Caco-2 (cell line): ENCODE data around the gene RLIM. TPM values are rescaled to one million over a fixed set of nuclear protein-coding genes. Genes with fewer than 3 reads are reported as not detected.
A peak's percentile ranks its signal among the peaks of the same experiment; 100 is the strongest.

ENCODE experiments used
- BruUV-seq: library from RNA; stranded (reverse); fragments of 400-500 nt; replicated peaks from 2 replicates; lab custom pipeline; 2021; lab: Mats Ljungman, UMichigan
- CTCF ChIA-PET: fragments of 300-600 bp; sonication (Branson Sonifier 250); formaldehyde crosslinking; loops from one replicate; lab custom pipeline; 2022; ENCODE audit warnings: antibody characterized with exemption; lab: Charles Lee
- POLR2A ChIA-PET: fragments of 300-600 bp; sonication (Branson Sonifier 250); formaldehyde crosslinking; loops from one replicate; lab custom pipeline; 2022; ENCODE audit warnings: antibody characterized with exemption; lab: Charles Lee
- DNase-seq, 2 experiments: peaks; one replicate each; pipeline versions ENCODE4 v3.0.0 to v3.0.0-alpha.2; 2020 to 2022
- H3K27me3 ChIP-seq: replicated peaks from 2 replicates; pipeline ENCODE4 v1.6.0; 2011; ENCODE audit warnings: low read length; ENCODE audit not compliant: control insufficient read depth, insufficient read depth
- H3K36me3 ChIP-seq: 2 replicates; pipeline ENCODE4 v1.5.1; 2011; ENCODE audit warnings: low read length; ENCODE audit not compliant: control insufficient read depth, insufficient read depth
- H3K4me1 ChIP-seq: fragments of 250-450 bp; sonication (Bioruptor Pico); 2 replicates; pipeline ENCODE4 v1.5.1; 2020; ENCODE audit warnings: mild to moderate bottlenecking
- H3K4me3 ChIP-seq: 2 replicates; pipeline ENCODE4 v1.5.1; 2011; ENCODE audit warnings: low read depth, mild to moderate bottlenecking, control low read depth, low read length
- H3K9me3 ChIP-seq: fragments of 250-450 bp; sonication (Bioruptor Pico); 2 replicates; pipeline ENCODE4 v1.5.1; 2020; ENCODE audit warnings: mild to moderate bottlenecking, moderate library complexity
- H3K27ac Mint-ChIP-seq: one replicate; pipeline ENCODE4 v1.8.0; 2022; ENCODE audit warnings: mixed read lengths; ENCODE audit not compliant: unreplicated experiment
- H3K27me3 Mint-ChIP-seq: one replicate; pipeline ENCODE4 v1.8.0; 2022; ENCODE audit warnings: mixed read lengths; ENCODE audit not compliant: insufficient read depth, unreplicated experiment
- H3K36me3 Mint-ChIP-seq: one replicate; pipeline ENCODE4 v1.8.0; 2022; ENCODE audit warnings: mild to moderate bottlenecking, mixed read lengths; ENCODE audit not compliant: insufficient read depth, unreplicated experiment
- H3K4me1 Mint-ChIP-seq: one replicate; pipeline ENCODE4 v1.8.0; 2022; ENCODE audit warnings: low read depth, mixed read lengths; ENCODE audit not compliant: unreplicated experiment
- H3K4me3 Mint-ChIP-seq: one replicate; pipeline ENCODE4 v1.8.0; 2022; ENCODE audit warnings: mild to moderate bottlenecking, moderate library complexity, mixed read lengths; ENCODE audit not compliant: unreplicated experiment
- H3K9me3 Mint-ChIP-seq: one replicate; pipeline ENCODE4 v1.8.0; 2022; ENCODE audit warnings: mixed read lengths; ENCODE audit not compliant: unreplicated experiment
- intact Hi-C: fragments of 100-400 bp; cut with micrococcal nuclease; formaldehyde crosslinking; loops from one replicate; pipeline ENCODE4 v1.10.0; 2022; ENCODE audit not compliant: unreplicated experiment
- total RNA-seq: library from RNA; stranded (reverse); gene quantifications from 2 replicates; pipeline ENCODE4 v1.2.3, GENCODE V29; 2022
- TF ChIP-seq, protein P1 (sequence below), 2 experiments: fragments of 200-600 bp in 1 of 2; IDR thresholded peaks; 1 replicate in 1 of 2; 2 replicates in 1 of 2; pipeline versions ENCODE4 v1.5.1 to v1.8.0; 2011 to 2022; ENCODE audit warnings: antibody characterized with exemption in 1 of 2, control low read depth in 1 of 2, inconsistent platforms in 1 of 2, low read depth in 1 of 2, low read length in 1 of 2, mild to moderate bottlenecking in 1 of 2, moderate library complexity in 1 of 2; ENCODE audit not compliant: insufficient read depth in 1 of 2, severe bottlenecking in 1 of 2, unreplicated experiment in 1 of 2

Gene RLIM
- total RNA-seq, 1 experiment from 2014 or later, result 28.7 TPM

DNA sequence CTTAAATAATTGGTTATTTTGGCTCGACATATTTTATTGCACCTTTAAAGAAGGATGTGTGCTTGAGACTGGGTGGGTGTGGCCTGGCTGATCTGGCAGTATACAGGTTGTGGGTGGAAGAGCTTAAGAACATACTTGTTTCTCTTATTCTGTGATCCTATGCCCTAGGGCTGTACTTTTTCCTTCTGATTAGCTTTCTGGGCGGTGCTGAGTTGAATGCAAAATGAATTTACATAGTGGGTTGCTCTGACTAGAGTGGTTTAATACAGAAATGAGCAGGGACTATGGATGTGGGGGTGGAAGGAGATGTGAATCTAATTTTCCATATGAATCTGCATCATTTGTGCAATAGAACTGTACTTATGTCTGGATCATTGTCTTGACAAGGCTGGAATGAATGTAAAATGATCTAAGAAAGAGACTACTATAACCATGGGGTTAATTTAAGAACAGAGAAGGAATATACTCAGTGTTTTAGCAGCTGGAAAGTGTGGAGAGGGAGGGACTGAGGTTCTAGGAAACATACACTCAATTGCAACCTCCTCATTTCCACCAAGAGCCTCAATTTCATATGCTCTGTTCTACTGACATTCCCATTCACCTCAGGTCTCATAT, 73.7 kb downstream of the RLIM start:
- ChIA-PET CTCF (no interaction called here), POLR2A (no interaction called here)
- Histone ChIP-seq H3K4me3 (no peak overlapping the region), H3K4me1 (no peaks in the 10 kb centered on the region), H3K36me3 (no peaks in the 10 kb centered on the region), H3K27me3 (no peaks in the 10 kb centered on the region), H3K9me3 (no peaks in the 10 kb centered on the region)
- no TSS peak for BruUV-seq
- Mint-ChIP-seq H3K27me3 (no peaks in the 10 kb centered on the region), H3K4me3 (no peak overlapping the region), H3K9me3 (no peaks in the 10 kb centered on the region), H3K4me1 (no peaks in the 10 kb centered on the region), H3K27ac (no peak overlapping the region), H3K36me3 (no peaks in the 10 kb centered on the region)
- intact Hi-C loops, result no loop called here
- no peak for DNase-seq
- TF ChIP-seq, protein P1, sequence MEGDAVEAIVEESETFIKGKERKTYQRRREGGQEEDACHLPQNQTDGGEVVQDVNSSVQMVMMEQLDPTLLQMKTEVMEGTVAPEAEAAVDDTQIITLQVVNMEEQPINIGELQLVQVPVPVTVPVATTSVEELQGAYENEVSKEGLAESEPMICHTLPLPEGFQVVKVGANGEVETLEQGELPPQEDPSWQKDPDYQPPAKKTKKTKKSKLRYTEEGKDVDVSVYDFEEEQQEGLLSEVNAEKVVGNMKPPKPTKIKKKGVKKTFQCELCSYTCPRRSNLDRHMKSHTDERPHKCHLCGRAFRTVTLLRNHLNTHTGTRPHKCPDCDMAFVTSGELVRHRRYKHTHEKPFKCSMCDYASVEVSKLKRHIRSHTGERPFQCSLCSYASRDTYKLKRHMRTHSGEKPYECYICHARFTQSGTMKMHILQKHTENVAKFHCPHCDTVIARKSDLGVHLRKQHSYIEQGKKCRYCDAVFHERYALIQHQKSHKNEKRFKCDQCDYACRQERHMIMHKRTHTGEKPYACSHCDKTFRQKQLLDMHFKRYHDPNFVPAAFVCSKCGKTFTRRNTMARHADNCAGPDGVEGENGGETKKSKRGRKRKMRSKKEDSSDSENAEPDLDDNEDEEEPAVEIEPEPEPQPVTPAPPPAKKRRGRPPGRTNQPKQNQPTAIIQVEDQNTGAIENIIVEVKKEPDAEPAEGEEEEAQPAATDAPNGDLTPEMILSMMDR (IDR thresholded peaks at IDR 0.05; ENCODE audit: insufficient read depth in 1 of 2, low read depth in 1 of 2, low read length in 1 of 2, severe bottlenecking in 1 of 2, unreplicated experiment in 1 of 2), result no peak

- Mint-ChIP-seq H3K36me3 (no peaks in the 10 kb centered on the region), H3K9me3 (no peaks in the 10 kb centered on the region), H3K27ac (no peak overlapping the region), H3K4me3 (peak overlapping the region; percentile 73), H3K4me1 (no peaks in the 10 kb centered on the region), H3K27me3 (peaks cover 2% of the 10 kb centered on the region)
- CTCF ChIA-PET, result no interaction called here
- POLR2A ChIA-PET, result no interaction called here
- Histone ChIP-seq H3K36me3 (no peaks in the 10 kb centered on the region), H3K4me3 (peak overlapping the region; percentile 42), H3K4me1 (no peaks in the 10 kb centered on the region), H3K27me3 (no peaks in the 10 kb centered on the region), H3K9me3 (no peaks in the 10 kb centered on the region)
- intact Hi-C loops, result loop anchor here (5.0 kb wide), 1 partner anchor 155 kb away; no protein-coding TSS in a partner anchor
- no peak for DNase-seq
- no TSS peak for BruUV-seq
- TF ChIP-seq, protein P1 (IDR thresholded peaks at IDR 0.05; ENCODE audit: insufficient read depth in 1 of 2, low read depth in 1 of 2, low read length in 1 of 2, severe bottlenecking in 1 of 2, unreplicated experiment in 1 of 2), result no peak
Observed at GRCh38 chrX:74536832-74537371, 77.5 kb downstream of the RLIM start.

- ChIA-PET CTCF (no interaction called here), POLR2A (no interaction called here)
- H3K27me3 Mint-ChIP-seq, result peaks cover 2% of the 10 kb centered on the region
- no peaks in the 10 kb centered on the region for H3K36me3 ChIP-seq
- BruUV-seq, result no TSS peak
- TF ChIP-seq, protein P1 (IDR thresholded peaks at IDR 0.05; ENCODE audit: insufficient read depth in 1 of 2, low read depth in 1 of 2, low read length in 1 of 2, severe bottlenecking in 1 of 2, unreplicated experiment in 1 of 2), result peak; percentile 15 to 34
- intact Hi-C loops, result loop anchor here (5.0 kb wide), 1 partner anchor 154 kb away; no protein-coding TSS in a partner anchor
- no peak overlapping the region for H3K27ac Mint-ChIP-seq
- H3K36me3 Mint-ChIP-seq, result no peaks in the 10 kb centered on the region
- H3K4me1 Mint-ChIP-seq, result no peaks in the 10 kb centered on the region
- no peaks in the 10 kb centered on the region for H3K27me3 ChIP-seq
- no peaks in the 10 kb centered on the region for H3K4me1 ChIP-seq
- peak overlapping the region; percentile 42 for H3K4me3 ChIP-seq
- H3K9me3 Mint-ChIP-seq, result no peaks in the 10 kb centered on the region
- H3K4me3 Mint-ChIP-seq, result peak overlapping the region; percentile 73
- no peaks in the 10 kb centered on the region for H3K9me3 ChIP-seq
- peak; percentile 45 to 53 for DNase-seq
Observed at GRCh38 chrX:74536152-74536831, 78.1 kb downstream of the RLIM start.
